ENCODE measurements around the gene PPARG. TPM values are rescaled to one million over a fixed set of nuclear protein-coding genes. Genes with fewer than 3 reads are reported as not detected.

PPARG gene
- total and polyA plus RNA-seq, 2 of the 8 experiments (the other 6 are each of a cell fraction or from before 2014, with no cell fraction given): 0.06 TPM; not detected in 1

DNA sequence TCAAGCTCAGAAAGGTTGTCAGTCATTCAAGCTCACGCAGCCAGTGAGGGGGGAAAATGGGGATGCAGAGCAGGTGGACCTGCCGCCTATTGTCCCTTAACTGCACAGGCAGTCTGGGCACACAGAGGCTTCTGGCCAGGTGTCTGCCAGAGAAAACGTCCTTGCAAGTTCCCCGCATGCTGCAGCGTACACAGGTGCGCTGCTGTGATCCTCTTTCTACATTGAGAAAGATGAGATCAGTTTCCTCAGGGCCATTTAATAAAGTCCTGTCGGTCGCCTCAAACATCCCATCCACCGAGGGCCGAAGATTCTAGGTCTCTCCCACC is 195.0 kb downstream of the PPARG start:
- peaks cover 2 to 8% (median 5%) of the 10 kb centered on the region in 4 experiments for H3K4me1 ChIP-seq (replicated peaks in 1 of 4; ENCODE audit: control insufficient read depth in 3 of 4, insufficient read depth in 4 of 4, low read length in 3 of 4)
- H4K20me1 ChIP-seq (replicated peaks in 1 of 2; ENCODE audit: control insufficient read depth in 1 of 2, insufficient read depth in 2 of 2, low read length in 2 of 2): peaks cover 0 to 1% of the 10 kb centered on the region in 2 experiments
- no peaks in the 10 kb centered on the region for H3K27me3 ChIP-seq (replicated peaks in 1 of 4; ENCODE audit: control insufficient read depth in 3 of 4, extremely low read depth in 1 of 4, insufficient read depth in 3 of 4, low read length in 3 of 4)
- H3K9me3 ChIP-seq (ENCODE audit: insufficient read depth in 2 of 2, low read depth in 1 of 2, low read length in 1 of 2): no peaks in the 10 kb centered on the region
- peak overlapping the region; percentile 68 to 86 (median 83) for H3K4me3 ChIP-seq (ENCODE audit: extremely low read depth in 1 of 4, insufficient read depth in 2 of 4, low read depth in 3 of 4, low read length in 4 of 4)
- ChIA-PET POLR2A (ENCODE audit: partially characterized antibody) (interaction anchor here (0.6 to 2.2 kb wide), 12 partner anchors 9 to 326 kb away, joined by 3 to 18 read pairs (median 4); partner anchors contain the start of gene RAF1), CTCF (ENCODE audit: partially characterized antibody) (interaction anchor here (0.6 to 4.2 kb wide), 8 partner anchors 11 to 349 kb away, joined by 3 to 23 read pairs (median 6); no protein-coding TSS in a partner anchor)
- H3K4me2 ChIP-seq (ENCODE audit: insufficient read depth in 1 of 2, low read depth in 2 of 2, low read length in 2 of 2): peak overlapping the region; percentile 83 to 87
- peak overlapping the region in 3 of 4 experiments; percentile 52 to 76 (median 69); a peak in 6 of 7 replicates for H3K9ac ChIP-seq (replicated peaks in 1 of 4; ENCODE audit: extremely low read depth in 1 of 4, low read depth in 3 of 4, low read length in 3 of 4)
- H3K4ac ChIP-seq (replicated peaks; ENCODE audit: insufficient read length, low read depth, low read length): no peak overlapping the region
- H3K79me1 ChIP-seq (ENCODE audit: low read depth, low read length): peaks cover 12% of the 10 kb centered on the region; the same call in 1 of the 2 replicates
- H2AFZ ChIP-seq (ENCODE audit: low read length): peak overlapping the region; percentile 93
- peak overlapping the region; percentile 17; the same call in 1 of the 2 replicates for H4K8ac ChIP-seq (ENCODE audit: extremely low read depth, insufficient read depth, low read length)
- no peak overlapping the region for H3K23ac ChIP-seq (ENCODE audit: insufficient read length)
- no peak overlapping the region for H3K27ac ChIP-seq (ENCODE audit: low read depth, low read length)
- no peak overlapping the region for H2BK20ac ChIP-seq (ENCODE audit: low read length)
- DNase-seq (ENCODE audit: low read depth in 1 of 2, low spot score in 2 of 2) (no peak), FAIRE-seq (no peak)
- H3K56ac ChIP-seq (replicated peaks; ENCODE audit: insufficient read length, low read depth, low read length): no peak overlapping the region
- peak overlapping the region; percentile 76 for H4K5ac ChIP-seq (ENCODE audit: insufficient read length, low read depth, low read length)
- peaks cover 0 to 36% of the 10 kb centered on the region in 2 experiments; a peak in 2 of 4 replicates for H3K79me2 ChIP-seq (ENCODE audit: control insufficient read depth in 1 of 2, insufficient read depth in 2 of 2, low read length in 2 of 2)
- peak overlapping the region; percentile 9 for H4K91ac ChIP-seq (replicated peaks; ENCODE audit: insufficient read length, low read length)
- no peak overlapping the region for H2BK120ac ChIP-seq (replicated peaks; ENCODE audit: low read depth, low read length)
- H3K18ac ChIP-seq (ENCODE audit: extremely low read depth, low read length): peak overlapping the region; percentile 86; the same call in 1 of the 2 replicates
- WGBS, 2 experiments (ENCODE audit: extremely low coverage in 1 of 2, insufficient coverage in 1 of 2, insufficient read length in 1 of 2, insufficient replicate concordance in 2 of 2, low coverage in 1 of 2, low lambda C conversion rate in 2 of 2, missing lambda C conversion rate in 1 of 2): 7% methylated on average over 10 of the region's 10 CpGs; no CpG with 5 or more reads in 1 of the 2 experiments
- no peak overlapping the region for H2BK15ac ChIP-seq (ENCODE audit: low read length)
- no peak overlapping the region for H2BK12ac ChIP-seq (ENCODE audit: low read depth, low read length)
- H2AK5ac ChIP-seq (ENCODE audit: low read depth, low read length): no peak overlapping the region
- no peak overlapping the region for H3K14ac ChIP-seq (ENCODE audit: insufficient read length)
- H3K36me3 ChIP-seq (ENCODE audit: control insufficient read depth in 2 of 4, insufficient read depth in 4 of 4, low read length in 3 of 4): peaks cover 0 to 6% (median 0%) of the 10 kb centered on the region in 4 experiments; a peak in 1 of 8 replicates
- H3K23me2 ChIP-seq (ENCODE audit: low read depth, low read length): peaks cover 8% of the 10 kb centered on the region; the same call in 1 of the 2 replicates
- H2BK5ac ChIP-seq (ENCODE audit: low read depth, low read length): peak overlapping the region; percentile 41; the same call in 1 of the 2 replicates
- TF ChIP-seq EP300 (IDR thresholded peaks at IDR 0.05; ENCODE audit: borderline replicate concordance in 1 of 2, low read depth in 2 of 2, low read length in 2 of 2): no peak
- TF ChIP-seq SAP30 (IDR thresholded peaks at IDR 0.05; ENCODE audit: insufficient read depth, insufficient replicate concordance, low read length): no peak
